Measurements from ENCODE around the gene SNAI3. TPM values are rescaled to one million over a fixed set of nuclear protein-coding genes. Genes with fewer than 3 reads are reported as not detected.

SNAI3 gene
- total and polyA plus RNA-seq, 12 donors = 0.21 to 8.6 (median 1.3) TPM

DNA sequence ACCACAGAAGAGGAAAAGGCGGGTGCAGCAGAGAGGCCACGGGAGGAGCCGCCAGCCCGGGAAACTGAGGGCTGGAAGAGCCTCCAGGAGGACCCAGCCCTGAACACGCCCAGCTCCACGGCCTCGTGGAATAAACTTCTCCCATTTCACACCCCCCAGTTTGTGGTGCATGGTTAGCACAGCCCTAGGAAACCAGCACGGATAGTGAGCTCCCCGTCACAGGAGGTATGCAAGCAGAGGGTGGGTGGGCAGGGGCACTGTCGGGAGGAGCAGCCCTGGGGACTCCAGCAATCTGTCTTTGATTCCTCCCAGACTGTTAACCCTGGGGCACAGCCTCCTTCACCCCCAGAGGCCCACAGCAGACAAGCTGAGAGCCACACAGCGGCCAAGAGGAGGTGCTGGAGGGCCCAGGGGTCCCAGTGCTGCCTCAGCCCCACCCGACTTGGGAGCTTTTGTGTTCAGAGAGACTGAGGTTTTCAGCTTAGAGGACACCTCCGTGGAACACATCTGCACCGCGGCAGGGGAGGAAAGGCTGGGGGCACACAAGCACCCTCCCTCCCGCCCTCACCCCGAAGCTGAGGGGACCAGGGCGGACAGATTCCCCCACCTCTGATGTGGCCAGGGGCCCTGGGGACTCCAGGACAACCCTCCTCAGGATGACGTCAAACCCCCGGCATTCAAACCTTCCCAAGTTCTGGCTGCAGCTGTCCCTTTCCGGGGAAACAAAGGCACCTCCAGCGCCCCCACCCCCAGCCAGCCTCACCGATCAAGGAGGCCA is 49.6 kb downstream of the SNAI3 start:
- WGBS, 2 donors = 71 to 73% methylated on average over 23 of the region's 23 CpGs
- Histone ChIP-seq H3K27me3 (peaks cover 22 to 65% (median 40%) of the 10 kb centered on the region in 7 donors), H3K4me1 (peaks cover 0 to 28% (median 16%) of the 10 kb centered on the region in 9 donors), H3K27ac (no peak overlapping the region), H3K4me3 (no peak overlapping the region), H3K9me3 (no peaks in the 10 kb centered on the region), H3K36me3 (peaks cover 0 to 17% (median 9%) of the 10 kb centered on the region in 9 donors)
- TF ChIP-seq, protein P1, sequence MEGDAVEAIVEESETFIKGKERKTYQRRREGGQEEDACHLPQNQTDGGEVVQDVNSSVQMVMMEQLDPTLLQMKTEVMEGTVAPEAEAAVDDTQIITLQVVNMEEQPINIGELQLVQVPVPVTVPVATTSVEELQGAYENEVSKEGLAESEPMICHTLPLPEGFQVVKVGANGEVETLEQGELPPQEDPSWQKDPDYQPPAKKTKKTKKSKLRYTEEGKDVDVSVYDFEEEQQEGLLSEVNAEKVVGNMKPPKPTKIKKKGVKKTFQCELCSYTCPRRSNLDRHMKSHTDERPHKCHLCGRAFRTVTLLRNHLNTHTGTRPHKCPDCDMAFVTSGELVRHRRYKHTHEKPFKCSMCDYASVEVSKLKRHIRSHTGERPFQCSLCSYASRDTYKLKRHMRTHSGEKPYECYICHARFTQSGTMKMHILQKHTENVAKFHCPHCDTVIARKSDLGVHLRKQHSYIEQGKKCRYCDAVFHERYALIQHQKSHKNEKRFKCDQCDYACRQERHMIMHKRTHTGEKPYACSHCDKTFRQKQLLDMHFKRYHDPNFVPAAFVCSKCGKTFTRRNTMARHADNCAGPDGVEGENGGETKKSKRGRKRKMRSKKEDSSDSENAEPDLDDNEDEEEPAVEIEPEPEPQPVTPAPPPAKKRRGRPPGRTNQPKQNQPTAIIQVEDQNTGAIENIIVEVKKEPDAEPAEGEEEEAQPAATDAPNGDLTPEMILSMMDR (IDR thresholded peaks at IDR 0.05) = no peak
- intact Hi-C loops (cut with DNase I) = no loop called here
- DNase-seq (no peak), ATAC-seq (no peak)

DNA sequence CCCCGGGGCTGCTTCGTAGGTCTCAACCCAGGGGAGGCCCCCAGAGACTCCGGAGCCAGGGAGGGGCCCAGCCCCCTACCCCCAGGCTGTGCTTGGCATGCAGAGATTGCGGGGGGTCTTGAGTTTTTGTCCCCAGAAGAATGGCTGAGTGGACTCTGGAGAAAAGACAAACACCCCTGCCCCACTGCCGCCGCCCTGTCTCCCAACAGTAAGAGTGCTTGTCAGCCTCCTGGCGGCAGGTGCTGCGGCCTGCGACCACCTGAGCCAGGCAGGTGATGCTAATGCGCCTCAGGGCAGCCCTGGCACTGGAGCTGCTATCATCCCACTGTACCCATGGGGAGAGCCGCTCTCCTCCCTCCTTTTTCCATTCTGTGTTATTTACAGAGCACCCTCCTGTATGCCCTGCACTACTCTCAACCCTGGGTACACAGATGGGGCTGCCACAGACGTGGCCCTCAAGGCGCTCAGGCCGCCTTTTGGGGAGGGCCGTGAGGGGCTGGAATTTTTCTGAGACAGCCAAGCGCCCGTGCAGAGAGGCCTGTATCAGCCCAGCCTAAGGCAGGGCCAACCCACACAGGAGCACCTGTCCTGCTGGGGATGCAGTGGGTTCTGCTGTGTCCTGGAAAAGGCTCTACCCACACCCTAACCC is 50.5 kb downstream of the SNAI3 start:
- H3K27me3 ChIP-seq = peaks cover 22 to 60% (median 36%) of the 10 kb centered on the region in 7 donors
- ATAC-seq (no peak), DNase-seq (no peak)
- H3K4me3 ChIP-seq = no peak overlapping the region
- H3K36me3 ChIP-seq = peaks cover 0 to 26% (median 17%) of the 10 kb centered on the region in 9 donors
- no peak overlapping the region for H3K27ac ChIP-seq
- intact Hi-C loops (cut with DNase I) = no loop called here
- WGBS, 2 donors = 94 to 95% methylated on average over 17 of the region's 17 CpGs
- TF ChIP-seq, protein P1 (IDR thresholded peaks at IDR 0.05) = no peak
- peaks cover 0 to 28% (median 16%) of the 10 kb centered on the region in 9 donors for H3K4me1 ChIP-seq
- no peaks in the 10 kb centered on the region for H3K9me3 ChIP-seq

DNA sequence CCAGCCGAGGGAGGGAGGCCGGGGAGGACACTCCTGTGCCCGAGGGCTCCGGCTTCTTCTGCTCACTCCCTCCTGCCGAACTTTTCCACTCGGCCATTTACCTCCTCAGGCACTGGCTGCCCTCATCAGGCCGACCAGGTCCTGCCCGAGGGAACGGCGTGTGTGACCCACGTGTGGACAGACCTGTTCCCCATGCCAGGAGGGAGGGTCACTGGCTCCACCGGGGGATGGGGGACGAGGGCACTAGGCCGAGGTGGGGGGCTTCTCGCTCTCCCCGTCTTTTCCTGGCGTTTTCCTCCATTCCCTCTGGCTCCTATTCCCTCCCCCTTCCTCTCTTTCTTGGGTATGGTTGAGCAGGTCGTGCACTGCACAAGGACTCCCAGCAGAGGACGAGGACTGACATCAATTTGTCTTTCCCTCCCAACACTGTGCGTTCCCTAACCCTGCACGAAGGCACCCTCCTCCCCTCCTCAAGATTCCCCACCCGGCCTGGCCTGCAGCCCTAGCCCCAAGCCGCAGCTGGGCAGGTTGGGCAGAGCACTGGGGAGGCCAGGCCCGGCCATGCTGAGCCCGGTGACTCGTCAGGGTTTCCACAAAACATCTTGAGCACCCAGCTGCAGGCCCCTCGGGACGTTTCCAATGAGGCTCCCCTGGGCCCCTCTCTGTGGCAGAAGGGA is 51.2 kb downstream of the SNAI3 start:
- H3K27me3 ChIP-seq = peaks cover 21 to 53% (median 29%) of the 10 kb centered on the region in 7 donors
- intact Hi-C loops (cut with DNase I) = no loop called here
- WGBS, 2 donors = 45 to 51% methylated on average over 28 of the region's 28 CpGs

More for the DNA sequence above, 51.2 kb downstream of the SNAI3 start:
- ATAC-seq (no peak), DNase-seq (peak in 1 of 2 donors; percentile 16)
- H3K4me1 ChIP-seq = peaks cover 0 to 28% (median 16%) of the 10 kb centered on the region in 9 donors
- peak overlapping the region in 9 of 10 donors; percentile 29 to 65 (median 51) for H3K4me3 ChIP-seq
- peaks cover 0 to 33% (median 20%) of the 10 kb centered on the region in 9 donors for H3K36me3 ChIP-seq
- no peaks in the 10 kb centered on the region for H3K9me3 ChIP-seq
- TF ChIP-seq, protein P1 (IDR thresholded peaks at IDR 0.05) = no peak
- peak overlapping the region in 2 of 10 donors; percentile 50 to 88 for H3K27ac ChIP-seq
